ENCODE results near the gene C2orf76.

- TF ChIP-seq CEBPB (IDR thresholded peaks at IDR 0.05; ENCODE audit: low read depth, low read length) (no peak), RCOR1 (IDR thresholded peaks at IDR 0.05; ENCODE audit: insufficient replicate concordance, low read length) (no peak), CTCF (conservative IDR thresholded peaks at IDR 0.05; ENCODE audit: low read depth, low read length) (peak; percentile 17; the same call in 1 of the 2 replicates), POLR2A (IDR thresholded peaks at IDR 0.05; ENCODE audit: low read depth, low read length) (no peak), ELK1 (IDR thresholded peaks at IDR 0.05; ENCODE audit: borderline replicate concordance, low read depth, low read length) (no peak), USF2 (IDR thresholded peaks at IDR 0.05; ENCODE audit: low read depth, low read length) (no peak)
These were observed 74.4 kb downstream of the C2orf76 start for GRCh38 chr2:119292226-119292625.
